HTR-8/SVneo (cell line): ENCODE results near the gene C16orf95.

Experiments used
- DNase-seq: peaks from one replicate; pipeline ENCODE4 v3.0.0; 2011; ENCODE audit warnings: low spot score, mixed read lengths; ENCODE audit not compliant: insufficient read length
- FAIRE-seq: peaks from 2 replicates; lab custom pipeline; 2011; peaks lifted over from hg19 to GRCh38; lab: Jason Lieb, UNC

Gene C16orf95

GRCh38 chr16:87333581-87334331 lies 16.6 kb upstream of the C16orf95 start:
- no peak for FAIRE-seq

DNA sequence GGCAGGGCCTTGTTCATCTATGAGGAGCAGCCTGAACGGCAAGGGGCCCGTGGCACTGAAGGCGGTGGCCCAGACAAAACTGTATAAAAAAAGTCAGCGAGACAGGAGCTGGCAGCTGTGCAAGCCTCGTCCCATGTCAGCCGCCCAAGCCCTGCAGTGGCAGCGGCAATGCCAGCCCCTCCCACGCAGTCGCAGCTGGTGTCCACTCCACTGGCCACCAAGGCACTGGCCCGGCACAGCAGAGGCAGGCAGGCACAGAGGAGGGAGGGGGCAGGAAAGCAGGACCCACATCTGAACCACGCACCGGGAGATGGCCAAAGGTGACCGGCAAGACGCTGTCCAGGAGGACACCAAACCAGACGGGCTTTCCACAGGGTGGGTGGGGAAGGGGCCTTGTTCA lies 15.9 kb upstream of the C16orf95 start:
- no peak for DNase-seq
- no peak for FAIRE-seq

More at GRCh38 chr16:87333581-87334331, 16.6 kb upstream of the C16orf95 start:
- no peak for DNase-seq

- FAIRE-seq (no peak), DNase-seq (no peak)
Observed at GRCh38 chr16:87332150-87332549, 15.0 kb upstream of the C16orf95 start.

DNA sequence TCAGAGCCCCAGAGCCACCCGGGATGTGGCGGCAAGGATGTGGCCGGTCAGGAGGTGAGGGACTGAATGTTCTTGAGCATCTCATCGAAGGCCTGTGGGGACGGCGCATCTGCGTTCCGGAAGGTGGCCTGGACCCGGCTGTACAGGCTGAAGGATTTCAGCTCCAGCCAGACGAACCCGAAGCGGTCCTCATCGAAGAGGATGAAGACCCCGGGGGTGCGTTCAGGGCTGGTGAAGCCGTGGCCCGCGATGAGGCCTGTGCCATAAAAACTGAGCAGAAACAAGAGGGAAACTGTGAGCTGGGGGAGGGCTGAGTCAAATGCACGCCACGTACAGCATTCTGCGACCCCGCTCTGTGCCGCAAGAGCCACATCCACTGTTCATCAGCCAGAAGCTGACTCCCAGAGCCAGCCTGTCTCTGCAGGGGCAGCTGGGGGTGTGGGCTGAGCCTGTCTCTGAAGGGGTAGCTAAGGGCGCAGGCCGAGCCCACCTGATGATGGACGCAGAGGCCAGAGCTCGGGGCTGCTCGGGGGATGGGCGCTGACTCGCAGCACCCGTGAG lies 14.1 kb upstream of the C16orf95 start:
- DNase-seq (no peak), FAIRE-seq (no peak)

DNA sequence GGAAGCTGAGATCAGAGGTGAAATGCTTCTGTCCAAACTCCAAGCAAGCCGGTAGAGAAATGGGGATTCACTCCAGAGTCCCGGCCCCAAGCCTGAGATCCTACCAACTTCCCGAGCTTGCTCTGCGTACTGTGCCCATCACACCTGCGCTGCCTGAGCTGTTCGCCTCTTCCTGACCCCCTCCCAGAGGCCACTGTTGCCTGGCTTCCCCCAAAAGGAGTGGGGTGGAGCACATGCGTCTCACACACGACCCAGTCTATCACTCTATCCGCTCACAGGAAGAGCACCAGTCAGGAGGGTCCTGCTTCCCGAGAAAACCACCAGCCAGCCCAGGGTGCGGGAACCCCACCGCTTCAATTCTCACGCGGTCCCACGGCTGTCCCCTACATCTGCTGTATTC lies 13.5 kb upstream of the C16orf95 start:
- DNase-seq: no peak
- no peak for FAIRE-seq

DNA sequence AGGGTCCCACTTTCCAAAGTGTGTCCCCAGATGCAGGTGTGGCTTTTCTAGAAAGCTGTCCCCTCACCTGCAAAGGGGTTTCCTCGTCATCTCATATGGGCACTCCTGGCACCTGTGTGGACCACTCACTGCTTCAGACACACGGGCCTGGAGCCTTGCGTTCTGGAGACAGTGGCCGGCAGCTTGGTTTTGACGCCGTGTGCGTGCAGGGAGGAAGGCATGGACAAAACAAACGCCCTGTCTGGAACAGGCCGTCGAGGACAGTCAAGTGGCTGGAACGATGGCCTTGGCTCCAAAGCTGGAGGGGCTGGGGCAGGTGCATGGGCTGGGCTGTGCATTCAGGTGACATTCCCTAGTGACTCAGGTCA lies 13.0 kb upstream of the C16orf95 start:
- no peak for DNase-seq
- FAIRE-seq: no peak

- no peak for FAIRE-seq
- no peak for DNase-seq
Observed at GRCh38 chr16:87329436-87330256, 12.5 kb upstream of the C16orf95 start.

- FAIRE-seq (no peak), DNase-seq (no peak)
Observed at GRCh38 chr16:87328846-87329245, 11.7 kb upstream of the C16orf95 start.

- DNase-seq (no peak), FAIRE-seq (peak; percentile 28)
Observed at GRCh38 chr16:87327798-87328495, 10.8 kb upstream of the C16orf95 start.

GRCh38 chr16:87326151-87326571 lies 9.0 kb upstream of the C16orf95 start:
- FAIRE-seq: peak; percentile 79

DNA sequence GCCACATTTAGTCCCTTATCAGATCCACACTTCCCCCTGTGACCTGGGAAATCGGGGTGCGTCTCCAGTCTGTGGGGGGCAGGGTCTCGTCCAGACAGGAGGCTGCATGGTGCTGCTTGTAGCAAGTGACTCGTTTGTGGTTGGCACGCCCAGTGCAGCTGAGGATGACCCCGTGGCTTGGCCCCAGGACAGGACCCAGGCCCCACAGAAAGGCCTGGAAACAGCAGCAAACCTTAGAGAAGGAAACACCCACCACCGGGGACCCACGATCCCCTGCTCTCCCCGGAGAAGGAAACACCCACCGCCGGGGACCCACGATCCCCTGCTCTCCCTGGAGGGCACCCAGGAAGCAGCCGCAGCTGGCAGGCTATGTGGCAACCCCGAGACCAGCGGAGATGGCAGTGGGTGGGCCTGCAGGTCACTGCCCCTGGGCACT lies 8.2 kb upstream of the C16orf95 start:
- peak; percentile 28 for FAIRE-seq

More at GRCh38 chr16:87326151-87326571, 9.0 kb upstream of the C16orf95 start:
- no peak for DNase-seq

DNA sequence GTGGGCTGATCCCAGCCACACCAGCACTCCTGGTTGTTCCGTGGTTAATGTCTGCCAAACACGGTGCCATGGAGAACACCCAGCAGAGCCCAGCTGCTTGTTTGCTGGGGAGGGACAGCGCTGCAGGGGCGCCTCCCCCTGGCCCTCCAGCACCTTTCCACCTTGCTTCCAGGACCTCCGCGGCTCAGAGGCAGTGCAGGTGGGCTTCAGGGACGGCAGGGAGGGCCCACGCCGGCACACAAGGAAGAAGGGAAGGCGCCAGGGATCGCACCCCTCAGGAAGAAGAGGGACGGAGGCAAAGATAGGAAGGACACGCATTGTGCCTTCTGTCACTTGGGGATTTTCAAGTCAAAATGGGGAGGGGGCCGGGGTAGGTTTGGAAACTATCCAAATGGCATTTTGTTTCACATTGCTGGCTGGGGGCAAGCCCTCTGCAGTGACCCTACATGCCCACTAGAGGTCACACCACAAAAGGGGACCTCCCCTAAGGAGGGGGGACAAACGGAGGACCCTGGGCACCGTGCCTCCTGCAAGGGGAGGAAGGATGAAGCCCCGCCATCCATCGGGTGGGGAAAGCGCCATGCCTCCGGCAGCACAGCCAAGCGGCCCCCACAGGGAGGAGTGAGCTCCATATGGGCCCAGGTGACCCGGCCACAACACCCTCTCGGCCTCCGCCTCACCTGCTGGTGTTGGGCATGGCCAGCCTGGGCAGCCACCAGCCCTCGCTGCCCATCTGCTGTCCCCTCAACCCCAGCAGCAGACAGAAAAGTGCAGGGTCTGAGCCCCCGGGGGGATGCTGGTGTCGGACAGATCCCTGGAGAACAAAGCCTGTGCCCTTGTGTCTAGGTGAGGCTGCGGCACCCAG lies 7.5 kb upstream of the C16orf95 start:
- peak; percentile 31 for FAIRE-seq
- peak; percentile 69 for DNase-seq

More for the DNA sequence above, 8.2 kb upstream of the C16orf95 start:
- DNase-seq: no peak

- DNase-seq (no peak), FAIRE-seq (no peak)
Observed at GRCh38 chr16:87323727-87324410, 6.7 kb upstream of the C16orf95 start.

- DNase-seq (no peak), FAIRE-seq (no peak)
Observed at GRCh38 chr16:87322833-87323726, 5.9 kb upstream of the C16orf95 start.

DNA sequence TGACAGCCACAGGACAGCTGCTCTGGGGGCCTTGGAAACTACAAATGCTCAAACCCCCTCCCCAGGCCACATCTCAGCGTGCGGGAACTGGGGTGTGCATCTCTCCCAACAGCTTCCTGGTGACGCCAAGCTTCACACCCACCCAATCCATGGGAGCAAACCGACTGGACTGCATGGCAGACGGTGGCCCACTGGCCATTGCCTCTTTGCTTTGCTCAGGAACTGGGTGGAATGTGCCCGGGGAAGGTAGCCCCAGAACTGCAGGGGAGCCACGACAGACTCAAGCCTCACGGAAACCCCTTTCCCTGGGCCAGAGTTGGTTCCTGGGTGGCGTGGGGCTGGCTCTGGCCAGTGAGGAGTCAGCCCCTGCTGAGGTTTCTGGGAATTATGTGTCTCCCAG lies 5.2 kb upstream of the C16orf95 start:
- FAIRE-seq (no peak), DNase-seq (no peak)

DNA sequence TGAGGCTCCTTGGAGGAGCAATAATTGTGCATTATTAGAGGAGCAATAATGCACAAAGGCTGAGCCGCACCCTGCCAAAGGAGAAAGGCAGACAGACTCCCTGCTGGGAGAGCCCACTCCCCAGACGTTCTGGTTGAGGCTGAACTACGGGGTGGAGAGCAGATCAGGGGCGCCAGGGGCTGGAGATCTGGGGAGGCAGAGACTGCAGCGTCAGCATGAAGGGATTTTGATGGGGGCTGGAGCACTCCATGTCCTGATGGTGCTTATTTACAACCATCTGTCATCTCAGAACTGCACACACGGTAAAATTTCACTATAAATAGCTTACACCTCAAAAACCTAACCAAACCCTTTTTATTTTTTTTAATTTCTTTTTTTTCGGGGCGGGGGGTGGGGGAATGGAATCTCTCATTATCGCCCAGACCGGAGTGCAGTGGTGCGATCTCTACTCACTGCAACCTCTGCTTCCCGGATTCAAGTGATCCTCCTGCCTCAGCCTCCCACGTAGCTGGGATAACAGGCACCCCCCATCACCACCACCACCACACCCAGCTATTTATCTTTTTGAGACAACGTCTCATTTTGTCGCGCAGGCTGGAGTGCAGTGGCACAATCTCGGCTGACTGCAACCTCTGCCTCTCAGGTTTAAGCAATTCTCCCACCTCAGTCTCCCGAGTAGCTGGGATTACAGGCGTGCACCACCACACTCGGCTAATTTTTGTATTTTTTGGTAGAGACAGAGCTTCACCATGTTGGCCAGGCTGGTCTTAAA lies 4.3 kb upstream of the C16orf95 start:
- FAIRE-seq (no peak), DNase-seq (no peak)

GRCh38 chr16:87320510-87321227 lies 3.5 kb upstream of the C16orf95 start:
- FAIRE-seq (no peak), DNase-seq (no peak)
